Fibroblast of lung (primary cell): Measurements from ENCODE around the gene PHKG2.

Experiments used
- EZH2 ChIP-seq: IDR thresholded peaks from 2 replicates; pipeline ENCODE4 v1.5.1; 2012; ENCODE audit warnings: low read length, control low read depth, mild to moderate bottlenecking; ENCODE audit errors: missing control alignments
- TF ChIP-seq, protein P1 (sequence below), 2 donors: IDR thresholded peaks in 1 of 2; conservative IDR thresholded peaks in 1 of 2; 1 replicate in 1 of 2; 2 replicates in 1 of 2; pipeline ENCODE4 v1.5.1; 2011 to 2012; ENCODE audit warnings: low read length in 2 of 2, control low read depth in 1 of 2, inconsistent platforms in 1 of 2, low read depth in 1 of 2, mild to moderate bottlenecking in 1 of 2

DNA sequence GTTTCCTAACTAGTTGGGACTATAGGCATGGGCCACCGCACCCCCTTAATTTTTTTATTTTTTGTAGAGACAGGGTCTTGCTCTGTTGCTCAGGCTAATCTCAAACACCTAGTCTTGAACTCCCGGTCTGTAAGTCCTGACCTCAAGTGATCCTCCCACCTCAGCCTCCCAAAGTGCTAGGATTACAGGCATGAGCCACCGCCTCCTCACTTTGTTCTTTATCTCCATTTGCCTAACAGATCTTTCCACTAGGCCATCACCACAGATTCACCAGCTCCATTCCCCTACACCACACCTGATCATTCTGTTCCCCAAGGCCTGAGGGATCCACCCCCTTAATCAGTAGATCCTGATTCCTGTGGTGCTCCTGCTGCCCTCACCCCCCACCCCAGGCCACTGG, 46.4 kb downstream of the PHKG2 start:
- TF ChIP-seq, protein P1, sequence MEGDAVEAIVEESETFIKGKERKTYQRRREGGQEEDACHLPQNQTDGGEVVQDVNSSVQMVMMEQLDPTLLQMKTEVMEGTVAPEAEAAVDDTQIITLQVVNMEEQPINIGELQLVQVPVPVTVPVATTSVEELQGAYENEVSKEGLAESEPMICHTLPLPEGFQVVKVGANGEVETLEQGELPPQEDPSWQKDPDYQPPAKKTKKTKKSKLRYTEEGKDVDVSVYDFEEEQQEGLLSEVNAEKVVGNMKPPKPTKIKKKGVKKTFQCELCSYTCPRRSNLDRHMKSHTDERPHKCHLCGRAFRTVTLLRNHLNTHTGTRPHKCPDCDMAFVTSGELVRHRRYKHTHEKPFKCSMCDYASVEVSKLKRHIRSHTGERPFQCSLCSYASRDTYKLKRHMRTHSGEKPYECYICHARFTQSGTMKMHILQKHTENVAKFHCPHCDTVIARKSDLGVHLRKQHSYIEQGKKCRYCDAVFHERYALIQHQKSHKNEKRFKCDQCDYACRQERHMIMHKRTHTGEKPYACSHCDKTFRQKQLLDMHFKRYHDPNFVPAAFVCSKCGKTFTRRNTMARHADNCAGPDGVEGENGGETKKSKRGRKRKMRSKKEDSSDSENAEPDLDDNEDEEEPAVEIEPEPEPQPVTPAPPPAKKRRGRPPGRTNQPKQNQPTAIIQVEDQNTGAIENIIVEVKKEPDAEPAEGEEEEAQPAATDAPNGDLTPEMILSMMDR (conservative IDR thresholded peaks at IDR 0.05 in 1 of 2, IDR thresholded peaks at IDR 0.05 in 1 of 2; ENCODE audit: low read depth in 1 of 2, low read length in 2 of 2), result no peak
- TF ChIP-seq EZH2, result no peak
